Measurements from ENCODE around the gene RIOX2.

DNA sequence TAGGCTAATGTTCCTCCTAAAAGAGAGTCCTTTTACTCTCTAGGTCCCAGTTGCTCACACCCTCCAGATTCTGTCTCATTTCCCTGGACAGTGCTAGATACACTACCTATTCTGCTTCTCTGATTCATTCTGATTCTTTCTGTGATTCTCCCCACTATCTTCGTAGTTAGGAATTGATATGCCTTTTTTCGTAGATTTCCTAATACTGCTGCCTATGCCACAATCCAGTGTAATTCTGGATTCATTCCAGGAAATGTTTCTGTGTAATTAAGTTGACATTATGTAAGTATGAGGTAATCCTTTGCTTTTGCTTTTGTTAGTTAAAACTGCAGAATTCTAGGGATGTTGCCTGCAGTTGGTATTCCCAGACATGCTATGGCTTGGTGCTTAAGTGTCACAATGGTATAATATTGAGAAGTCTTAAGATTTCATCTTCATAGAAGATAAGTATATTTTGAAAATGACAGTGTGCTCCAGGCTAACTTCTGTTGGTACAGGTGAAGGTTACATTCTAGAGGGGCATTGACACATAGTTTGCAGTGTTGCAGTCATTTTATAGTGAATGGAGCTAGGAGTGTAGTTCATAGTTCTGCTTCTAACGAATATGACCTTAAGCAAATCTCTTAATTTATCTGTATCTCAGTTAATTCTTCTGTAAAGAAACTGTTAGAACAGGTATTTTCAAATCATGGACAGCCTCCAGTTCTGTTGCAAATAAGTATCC, 54.3 kb downstream of the RIOX2 start:
- TF ChIP-seq POLR2A (IDR thresholded peaks at IDR 0.05), result no peak
- TF ChIP-seq, protein P1, sequence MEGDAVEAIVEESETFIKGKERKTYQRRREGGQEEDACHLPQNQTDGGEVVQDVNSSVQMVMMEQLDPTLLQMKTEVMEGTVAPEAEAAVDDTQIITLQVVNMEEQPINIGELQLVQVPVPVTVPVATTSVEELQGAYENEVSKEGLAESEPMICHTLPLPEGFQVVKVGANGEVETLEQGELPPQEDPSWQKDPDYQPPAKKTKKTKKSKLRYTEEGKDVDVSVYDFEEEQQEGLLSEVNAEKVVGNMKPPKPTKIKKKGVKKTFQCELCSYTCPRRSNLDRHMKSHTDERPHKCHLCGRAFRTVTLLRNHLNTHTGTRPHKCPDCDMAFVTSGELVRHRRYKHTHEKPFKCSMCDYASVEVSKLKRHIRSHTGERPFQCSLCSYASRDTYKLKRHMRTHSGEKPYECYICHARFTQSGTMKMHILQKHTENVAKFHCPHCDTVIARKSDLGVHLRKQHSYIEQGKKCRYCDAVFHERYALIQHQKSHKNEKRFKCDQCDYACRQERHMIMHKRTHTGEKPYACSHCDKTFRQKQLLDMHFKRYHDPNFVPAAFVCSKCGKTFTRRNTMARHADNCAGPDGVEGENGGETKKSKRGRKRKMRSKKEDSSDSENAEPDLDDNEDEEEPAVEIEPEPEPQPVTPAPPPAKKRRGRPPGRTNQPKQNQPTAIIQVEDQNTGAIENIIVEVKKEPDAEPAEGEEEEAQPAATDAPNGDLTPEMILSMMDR (IDR thresholded peaks at IDR 0.05), result no peak
- no peak for TF ChIP-seq EP300 (IDR thresholded peaks at IDR 0.05)

Measured in gastroesophageal sphincter (tissue), 3 donors.